Measurements from ENCODE around the gene MSH5. TPM values are rescaled to one million over a fixed set of nuclear protein-coding genes. Genes with fewer than 3 reads are reported as not detected.

The MSH5 gene
- total RNA-seq, 2 experiments from 2014 or later, result 60.3 to 61.5 TPM

- ChIA-PET POLR2A (interaction anchor here (0.6 to 2.1 kb wide), 7 partner anchors 29 to 1100 kb away, joined by 3 to 6 read pairs (median 4); partner anchors contain the start of genes ABHD16A, BAG6, HSPA1B and LSM2), CTCF (interaction anchor here (0.8 to 5.5 kb wide), 6 partner anchors 9 to 92 kb away, joined by 3 to 46 read pairs (median 3); partner anchors contain the start of genes DDAH2, HSPA1B and VARS1)
Measured at GRCh38 chr6:31737315-31737990, 2.4 kb upstream of the MSH5 start.

GRCh38 chr6:31737991-31738979, 1.5 kb upstream of the MSH5 start:
- CTCF ChIA-PET, result interaction anchor here (0.8 to 5.5 kb wide), 7 partner anchors 10 to 99 kb away, joined by 3 to 46 read pairs (median 4); partner anchors contain the start of genes DDAH2, HSPA1B and VARS1
- POLR2A ChIA-PET, result interaction anchor here (0.6 to 2.1 kb wide), 10 partner anchors 8 to 1580 kb away, joined by 3 to 5 read pairs (median 4); partner anchors contain the start of genes ABHD16A, BAG6, HSPA1B and LSM2

- CTCF ChIA-PET, result interaction anchor here (0.7 to 5.5 kb wide), 7 partner anchors 11 to 89 kb away, joined by 3 to 46 read pairs (median 7); partner anchors contain the start of genes DDAH2 and VARS1
- POLR2A ChIA-PET, result interaction anchor here (0.5 to 1.6 kb wide), 4 partner anchors 10 to 212 kb away, joined by 3 to 7 read pairs (median 6); no protein-coding TSS in a partner anchor
Measured at GRCh38 chr6:31740397-31741223, 805 bp downstream of the MSH5 start.

GRCh38 chr6:31741815-31742214, 2.0 kb downstream of the MSH5 start:
- CTCF ChIA-PET, result interaction anchor here (0.7 to 5.5 kb wide), 6 partner anchors 10 to 75 kb away, joined by 3 to 46 read pairs (median 4); partner anchors contain the start of gene DDAH2
- POLR2A ChIA-PET, result no interaction called here

- ChIA-PET POLR2A (no interaction called here), CTCF (no interaction called here)
Measured at GRCh38 chr6:31742894-31743293, 3.1 kb downstream of the MSH5 start.

GRCh38 chr6:31744422-31744821, 4.6 kb downstream of the MSH5 start:
- CTCF ChIA-PET, result no interaction called here

GRCh38 chr6:31749301-31750036, 9.7 kb downstream of the MSH5 start:
- POLR2A ChIA-PET, result interaction anchor here (1.3 kb wide), 1 partner anchor 10 kb away, joined by 3 read pairs; no protein-coding TSS in a partner anchor

More at GRCh38 chr6:31744422-31744821, 4.6 kb downstream of the MSH5 start:
- POLR2A ChIA-PET, result no interaction called here

GRCh38 chr6:31750411-31751022, 10.7 kb downstream of the MSH5 start:
- ChIA-PET CTCF (interaction anchor here (1.1 kb wide), 1 partner anchor 26 kb away, joined by 3 read pairs; no protein-coding TSS in a partner anchor), POLR2A (interaction anchor here (1.3 kb wide), 1 partner anchor 9 kb away, joined by 3 read pairs; no protein-coding TSS in a partner anchor)

More at GRCh38 chr6:31749301-31750036, 9.7 kb downstream of the MSH5 start:
- CTCF ChIA-PET, result interaction anchor here (1.1 kb wide), 1 partner anchor 25 kb away, joined by 3 read pairs; no protein-coding TSS in a partner anchor

GRCh38 chr6:31752739-31753319, 13.0 kb downstream of the MSH5 start:
- ChIA-PET POLR2A (interaction anchor here (0.6 kb wide), 1 partner anchor 38 kb away, joined by 6 read pairs; no protein-coding TSS in a partner anchor), CTCF (interaction anchor here (1.3 kb wide), 1 partner anchor 12 kb away, joined by 5 read pairs; no protein-coding TSS in a partner anchor)

- CTCF ChIA-PET, result interaction anchor here (1.7 kb wide), 1 partner anchor 11 kb away, joined by 8 read pairs; no protein-coding TSS in a partner anchor
Measured at GRCh38 chr6:31758281-31758680, 18.5 kb downstream of the MSH5 start.

GRCh38 chr6:31760790-31761189, 21.0 kb downstream of the MSH5 start:
- POLR2A ChIA-PET, result no interaction called here
- CTCF ChIA-PET, result interaction anchor here (0.5 kb wide), 1 partner anchor 148 kb away, joined by 3 read pairs; no protein-coding TSS in a partner anchor

More at GRCh38 chr6:31758281-31758680, 18.5 kb downstream of the MSH5 start:
- POLR2A ChIA-PET, result interaction anchor here (0.9 to 1.3 kb wide), 2 partner anchors 11 to 37 kb away, joined by 3 read pairs; no protein-coding TSS in a partner anchor

- ChIA-PET POLR2A (no interaction called here), CTCF (no interaction called here)
Measured at GRCh38 chr6:31761343-31761742, 21.5 kb downstream of the MSH5 start.

- POLR2A ChIA-PET, result no interaction called here
- CTCF ChIA-PET, result interaction anchor here (0.6 kb wide), 1 partner anchor 21 kb away, joined by 3 read pairs; no protein-coding TSS in a partner anchor
Measured at GRCh38 chr6:31762356-31762755, 22.6 kb downstream of the MSH5 start, which contains the start of gene SAPCD1. SAPCD1 (plus strand) TSS chr6:31762656; CDS start chr6:31763055, 399 bp downstream.

GRCh38 chr6:31762878-31763618, 23.2 kb downstream of the MSH5 start:
- ChIA-PET CTCF (no interaction called here), POLR2A (no interaction called here)

- ChIA-PET CTCF (no interaction called here), POLR2A (no interaction called here)
Measured at GRCh38 chr6:31763619-31763940, 23.8 kb downstream of the MSH5 start.

GRCh38 chr6:31764198-31764597, 24.4 kb downstream of the MSH5 start:
- POLR2A ChIA-PET, result no interaction called here
- CTCF ChIA-PET, result no interaction called here

Data from activated CD8-positive, alpha-beta memory T cell treated with anti-CD3 and anti-CD28 coated beads for 36 hours (primary cell).